ENCODE measurements around the gene ADGRG7. TPM values are rescaled to one million over a fixed set of nuclear protein-coding genes. Genes with fewer than 3 reads are reported as not detected.

The ADGRG7 gene
- total and polyA plus RNA-seq, 4 donors = 2.1 to 65.5 (median 13.7) TPM

- H3K9me3 ChIP-seq (ENCODE audit: control insufficient read depth in 4 of 4, low read length in 3 of 4) = no peaks in the 10 kb centered on the region
- no peaks in the 10 kb centered on the region for H3K27me3 ChIP-seq (ENCODE audit: control insufficient read depth in 4 of 4, insufficient read depth in 4 of 4, low read length in 3 of 4)
- H3K9ac ChIP-seq (ENCODE audit: low read depth in 1 of 2, low read length in 2 of 2) = no peak overlapping the region
- no peak for TF ChIP-seq REST (IDR thresholded peaks at IDR 0.05)
- no peak for TF ChIP-seq MAX (IDR thresholded peaks at IDR 0.05)
- no peak for TF ChIP-seq EGR1 (IDR thresholded peaks at IDR 0.05; ENCODE audit: low read depth in 2 of 2)
- no peak for TF ChIP-seq TAF1 (conservative IDR thresholded peaks at IDR 0.05)
- TF ChIP-seq FOXA1 (IDR thresholded peaks at IDR 0.05) = no peak
- TF ChIP-seq HNF4G (IDR thresholded peaks at IDR 0.05) = no peak
- no peak for TF ChIP-seq FOXA2 (IDR thresholded peaks at IDR 0.05)
- TF ChIP-seq CTCF (IDR thresholded peaks at IDR 0.05; ENCODE audit: low read depth, low read length, missing input control) = no peak
- TF ChIP-seq HNF4A (conservative IDR thresholded peaks at IDR 0.05) = no peak
- no peak for TF ChIP-seq RAD21 (IDR thresholded peaks at IDR 0.05)
- TF ChIP-seq YY1 (IDR thresholded peaks at IDR 0.05) = no peak
- TF ChIP-seq ATF3 (IDR thresholded peaks at IDR 0.05) = no peak
- TF ChIP-seq RXRA (IDR thresholded peaks at IDR 0.05) = no peak
- no peak for TF ChIP-seq GABPA (IDR thresholded peaks at IDR 0.05 in 1 of 2, conservative IDR thresholded peaks at IDR 0.05 in 1 of 2)
- no peak for TF ChIP-seq ZBTB33 (IDR thresholded peaks at IDR 0.05)
- no peak for TF ChIP-seq SP1 (IDR thresholded peaks at IDR 0.05)
- no peak for TF ChIP-seq JUND (IDR thresholded peaks at IDR 0.05)
- DNase-seq (ENCODE audit: low spot score) = no peak
- H3K4me3 ChIP-seq (ENCODE audit: low read depth in 1 of 3, low read length in 3 of 3) = no peak overlapping the region
- H3K4me1 ChIP-seq (ENCODE audit: control insufficient read depth in 4 of 4, insufficient read depth in 4 of 4, low read length in 3 of 4) = peaks cover 0 to 21% (median 20%) of the 10 kb centered on the region in 4 donors
- no peak overlapping the region for H3K27ac ChIP-seq (ENCODE audit: low read depth in 1 of 2, low read length in 2 of 2)
- no peaks in the 10 kb centered on the region for H3K36me3 ChIP-seq (ENCODE audit: control insufficient read depth in 4 of 4, insufficient read depth in 3 of 4, low read depth in 1 of 4, low read length in 3 of 4)
These were observed 2.4 kb upstream of the ADGRG7 start for GRCh38 chr3:100606894-100607512.

All from liver (tissue), 9 donors.